Central memory CD4-positive, alpha-beta T cell (primary cell): ENCODE results near the gene NPIPA8.
"Not testable (repeated sequence)": the region's sequence is repeated elsewhere in the genome, so short reads cannot be mapped to it uniquely, and the experiment has no call there.

Experiments used
- DNase-seq: peaks from one replicate; pipeline ENCODE4 v3.0.0; 2022

Gene NPIPA8

DNA sequence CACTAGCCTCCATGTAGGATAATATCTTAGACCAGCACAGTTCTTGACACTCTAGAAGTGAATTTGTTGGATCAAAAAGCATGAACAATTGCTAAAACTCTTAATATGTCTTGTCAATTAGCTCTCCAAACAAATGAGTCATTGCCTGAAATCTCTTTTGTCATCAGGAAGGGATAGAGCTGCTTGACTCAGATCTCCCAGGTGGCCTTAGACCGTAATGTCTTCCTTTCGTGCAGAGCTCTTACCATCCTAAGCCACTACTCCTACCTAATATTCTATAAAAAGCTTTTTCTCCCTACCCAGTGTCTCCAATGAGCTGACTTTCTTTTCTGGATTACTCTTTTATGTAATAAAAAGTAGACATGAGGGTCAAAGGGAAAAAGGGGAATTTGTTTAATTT lies 66.4 kb downstream of the NPIPA8 start:
- not testable (repeated sequence) for DNase-seq
